ENCODE results near the gene PHACTR3.

Gene PHACTR3

GRCh38 chr20:59778615-59779200 lies 174.4 kb downstream of the PHACTR3 start:
- no peak overlapping the region for H3K14ac ChIP-seq (ENCODE audit: low read length)
- peaks cover 7% of the 10 kb centered on the region for H3K9me3 ChIP-seq (ENCODE audit: insufficient read depth, low read depth, low read length)
- no CpG with 5 or more reads among the region's 12 CpGs for WGBS (ENCODE audit: extremely low coverage, insufficient coverage, insufficient read length)
- H4K91ac ChIP-seq (ENCODE audit: low read depth, low read length): no peak overlapping the region
- no peak overlapping the region for H3K4ac ChIP-seq (ENCODE audit: low read depth, low read length)
- no peaks in the 10 kb centered on the region for H3K79me1 ChIP-seq (ENCODE audit: low read length)
- no peak overlapping the region for H4K12ac ChIP-seq (ENCODE audit: low read depth, low read length)
- H3K4me1 ChIP-seq (ENCODE audit: control insufficient read depth in 1 of 2, insufficient read depth in 2 of 2, low read length in 2 of 2): no peaks in the 10 kb centered on the region
- no peak overlapping the region for H2BK120ac ChIP-seq (ENCODE audit: insufficient read depth, low read length, poor library complexity)
- no peak overlapping the region for H2AK5ac ChIP-seq (ENCODE audit: low read length)
- H3K27me3 ChIP-seq (ENCODE audit: insufficient read depth, low read length): no peaks in the 10 kb centered on the region
- no peak overlapping the region for H3K4me2 ChIP-seq (ENCODE audit: low read length)
- H2BK12ac ChIP-seq (ENCODE audit: low read length): no peak overlapping the region
- H2BK5ac ChIP-seq (ENCODE audit: low read depth, low read length, poor library complexity): no peak overlapping the region
- H3K18ac ChIP-seq (ENCODE audit: low read length): no peak overlapping the region
- no peak overlapping the region for H3K4me3 ChIP-seq (ENCODE audit: low read depth, low read length)
- H3K79me2 ChIP-seq (ENCODE audit: control insufficient read depth, insufficient read depth, low read length, poor library complexity): no peaks in the 10 kb centered on the region
- H3K36me3 ChIP-seq (ENCODE audit: control insufficient read depth in 1 of 2, insufficient read depth in 2 of 2, low read length in 2 of 2): no peaks in the 10 kb centered on the region
- DNase-seq: no peak
- H2AFZ ChIP-seq (ENCODE audit: insufficient read depth, low read length, poor library complexity): no peak overlapping the region
- no peak overlapping the region for H3K9ac ChIP-seq (ENCODE audit: low read length)
- no peak overlapping the region for H3K27ac ChIP-seq (ENCODE audit: low read depth, low read length)
- no peak overlapping the region for H4K8ac ChIP-seq (ENCODE audit: low read depth, low read length)
- no peak overlapping the region for H3K23ac ChIP-seq (ENCODE audit: low read length)

GRCh38 chr20:59779656-59780380 lies 175.5 kb downstream of the PHACTR3 start:
- H2BK5ac ChIP-seq (ENCODE audit: low read depth, low read length, poor library complexity): no peak overlapping the region
- H2BK12ac ChIP-seq (ENCODE audit: low read length): no peak overlapping the region
- no peaks in the 10 kb centered on the region for H3K4me1 ChIP-seq (ENCODE audit: control insufficient read depth in 1 of 2, insufficient read depth in 2 of 2, low read length in 2 of 2)
- no peak overlapping the region for H2AFZ ChIP-seq (ENCODE audit: insufficient read depth, low read length, poor library complexity)
- no peak overlapping the region for H3K23ac ChIP-seq (ENCODE audit: low read length)
- no peak overlapping the region for H4K8ac ChIP-seq (ENCODE audit: low read depth, low read length)
- no peaks in the 10 kb centered on the region for H3K27me3 ChIP-seq (ENCODE audit: insufficient read depth, low read length)
- H3K4ac ChIP-seq (ENCODE audit: low read depth, low read length): no peak overlapping the region
- H4K91ac ChIP-seq (ENCODE audit: low read depth, low read length): no peak overlapping the region
- WGBS (ENCODE audit: extremely low coverage, insufficient coverage, insufficient read length): no CpG with 5 or more reads among the region's 10 CpGs
- no peak overlapping the region for H3K9ac ChIP-seq (ENCODE audit: low read length)
- no peaks in the 10 kb centered on the region for H3K79me1 ChIP-seq (ENCODE audit: low read length)
- no peak overlapping the region for H3K4me2 ChIP-seq (ENCODE audit: low read length)
- no peaks in the 10 kb centered on the region for H3K79me2 ChIP-seq (ENCODE audit: control insufficient read depth, insufficient read depth, low read length, poor library complexity)
- H3K14ac ChIP-seq (ENCODE audit: low read length): no peak overlapping the region
- H3K27ac ChIP-seq (ENCODE audit: low read depth, low read length): no peak overlapping the region
- H3K18ac ChIP-seq (ENCODE audit: low read length): no peak overlapping the region
- H3K4me3 ChIP-seq (ENCODE audit: low read depth, low read length): no peak overlapping the region
- DNase-seq: no peak
- H2AK5ac ChIP-seq (ENCODE audit: low read length): no peak overlapping the region
- no peak overlapping the region for H2BK120ac ChIP-seq (ENCODE audit: insufficient read depth, low read length, poor library complexity)
- H3K9me3 ChIP-seq (ENCODE audit: insufficient read depth, low read depth, low read length): peaks cover 7% of the 10 kb centered on the region
- H4K12ac ChIP-seq (ENCODE audit: low read depth, low read length): no peak overlapping the region
- H3K36me3 ChIP-seq (ENCODE audit: control insufficient read depth in 1 of 2, insufficient read depth in 2 of 2, low read length in 2 of 2): no peaks in the 10 kb centered on the region

GRCh38 chr20:59780494-59781185 lies 176.3 kb downstream of the PHACTR3 start:
- Histone ChIP-seq H3K23ac (ENCODE audit: low read length) (no peak overlapping the region), H3K9me3 (ENCODE audit: insufficient read depth, low read depth, low read length) (peaks cover 7% of the 10 kb centered on the region), H2BK120ac (ENCODE audit: insufficient read depth, low read length, poor library complexity) (no peak overlapping the region), H3K4me1 (ENCODE audit: control insufficient read depth in 1 of 2, insufficient read depth in 2 of 2, low read length in 2 of 2) (no peaks in the 10 kb centered on the region), H3K27me3 (ENCODE audit: insufficient read depth, low read length) (no peaks in the 10 kb centered on the region), H4K8ac (ENCODE audit: low read depth, low read length) (no peak overlapping the region), H3K27ac (ENCODE audit: low read depth, low read length) (no peak overlapping the region), H2BK5ac (ENCODE audit: low read depth, low read length, poor library complexity) (no peak overlapping the region), H3K79me1 (ENCODE audit: low read length) (no peaks in the 10 kb centered on the region), H3K9ac (ENCODE audit: low read length) (no peak overlapping the region), H3K79me2 (ENCODE audit: control insufficient read depth, insufficient read depth, low read length, poor library complexity) (no peaks in the 10 kb centered on the region), H4K91ac (ENCODE audit: low read depth, low read length) (no peak overlapping the region), H3K14ac (ENCODE audit: low read length) (no peak overlapping the region), H3K4ac (ENCODE audit: low read depth, low read length) (no peak overlapping the region), H3K18ac (ENCODE audit: low read length) (no peak overlapping the region), H4K12ac (ENCODE audit: low read depth, low read length) (no peak overlapping the region), H3K4me3 (ENCODE audit: low read depth, low read length) (no peak overlapping the region), H2AFZ (ENCODE audit: insufficient read depth, low read length, poor library complexity) (no peak overlapping the region), H3K36me3 (ENCODE audit: control insufficient read depth in 1 of 2, insufficient read depth in 2 of 2, low read length in 2 of 2) (no peaks in the 10 kb centered on the region), H2BK12ac (ENCODE audit: low read length) (no peak overlapping the region), H2AK5ac (ENCODE audit: low read length) (no peak overlapping the region), H3K4me2 (ENCODE audit: low read length) (no peak overlapping the region)
- WGBS (ENCODE audit: extremely low coverage, insufficient coverage, insufficient read length): no CpG with 5 or more reads among the region's 12 CpGs
- no peak for DNase-seq

GRCh38 chr20:59781226-59781625 lies 176.9 kb downstream of the PHACTR3 start:
- H3K14ac ChIP-seq (ENCODE audit: low read length): no peak overlapping the region
- no peak for DNase-seq
- H3K4me2 ChIP-seq (ENCODE audit: low read length): no peak overlapping the region
- no peak overlapping the region for H4K8ac ChIP-seq (ENCODE audit: low read depth, low read length)
- H3K4ac ChIP-seq (ENCODE audit: low read depth, low read length): no peak overlapping the region
- peaks cover 7% of the 10 kb centered on the region for H3K9me3 ChIP-seq (ENCODE audit: insufficient read depth, low read depth, low read length)
- no peaks in the 10 kb centered on the region for H3K27me3 ChIP-seq (ENCODE audit: insufficient read depth, low read length)
- H2AFZ ChIP-seq (ENCODE audit: insufficient read depth, low read length, poor library complexity): no peak overlapping the region
- H3K79me1 ChIP-seq (ENCODE audit: low read length): no peaks in the 10 kb centered on the region
- no peak overlapping the region for H4K91ac ChIP-seq (ENCODE audit: low read depth, low read length)
- no peak overlapping the region for H2BK12ac ChIP-seq (ENCODE audit: low read length)
- no peaks in the 10 kb centered on the region for H3K36me3 ChIP-seq (ENCODE audit: control insufficient read depth in 1 of 2, insufficient read depth in 2 of 2, low read length in 2 of 2)
- H2BK5ac ChIP-seq (ENCODE audit: low read depth, low read length, poor library complexity): no peak overlapping the region
- H2BK120ac ChIP-seq (ENCODE audit: insufficient read depth, low read length, poor library complexity): no peak overlapping the region
- no peak overlapping the region for H3K4me3 ChIP-seq (ENCODE audit: low read depth, low read length)
- no peaks in the 10 kb centered on the region for H3K4me1 ChIP-seq (ENCODE audit: control insufficient read depth in 1 of 2, insufficient read depth in 2 of 2, low read length in 2 of 2)
- H2AK5ac ChIP-seq (ENCODE audit: low read length): no peak overlapping the region
- H3K23ac ChIP-seq (ENCODE audit: low read length): no peak overlapping the region
- no peak overlapping the region for H4K12ac ChIP-seq (ENCODE audit: low read depth, low read length)
- H3K18ac ChIP-seq (ENCODE audit: low read length): no peak overlapping the region
- H3K9ac ChIP-seq (ENCODE audit: low read length): no peak overlapping the region
- no peak overlapping the region for H3K27ac ChIP-seq (ENCODE audit: low read depth, low read length)
- H3K79me2 ChIP-seq (ENCODE audit: control insufficient read depth, insufficient read depth, low read length, poor library complexity): no peaks in the 10 kb centered on the region
- WGBS (ENCODE audit: extremely low coverage, insufficient coverage, insufficient read length): no CpG with 5 or more reads among the region's 12 CpGs
